ENCODE measurements around the gene ECHS1. TPM values are rescaled to one million over a fixed set of nuclear protein-coding genes. Genes with fewer than 3 reads are reported as not detected.

The ECHS1 gene
- total RNA-seq, 3 donors from 2014 or later, result 53.1 to 55.6 (median 53.9) TPM

GRCh38 chr10:133405272-133405671 lies 32.1 kb upstream of the ECHS1 start:
- Mint-ChIP-seq H3K4me3 (no peak overlapping the region), H3K4me1 (ENCODE audit: low read depth) (peaks cover 55% of the 10 kb centered on the region)
- ATAC-seq, result no peak

GRCh38 chr10:133403784-133404183 lies 30.6 kb upstream of the ECHS1 start:
- Mint-ChIP-seq H3K36me3 (ENCODE audit: insufficient read depth) (peaks cover 58% of the 10 kb centered on the region), H3K9me3 (no peaks in the 10 kb centered on the region), H3K27me3 (ENCODE audit: low read depth) (no peaks in the 10 kb centered on the region), H3K4me3 (no peak overlapping the region), H3K4me1 (ENCODE audit: low read depth) (peaks cover 51% of the 10 kb centered on the region)
- no peak for DNase-seq
- no peak for ATAC-seq

More at GRCh38 chr10:133405272-133405671, 32.1 kb upstream of the ECHS1 start:
- peaks cover 65% of the 10 kb centered on the region for H3K36me3 Mint-ChIP-seq (ENCODE audit: insufficient read depth)
- DNase-seq, result no peak
- H3K27me3 Mint-ChIP-seq (ENCODE audit: low read depth), result no peaks in the 10 kb centered on the region
- H3K9me3 Mint-ChIP-seq, result no peaks in the 10 kb centered on the region

DNA sequence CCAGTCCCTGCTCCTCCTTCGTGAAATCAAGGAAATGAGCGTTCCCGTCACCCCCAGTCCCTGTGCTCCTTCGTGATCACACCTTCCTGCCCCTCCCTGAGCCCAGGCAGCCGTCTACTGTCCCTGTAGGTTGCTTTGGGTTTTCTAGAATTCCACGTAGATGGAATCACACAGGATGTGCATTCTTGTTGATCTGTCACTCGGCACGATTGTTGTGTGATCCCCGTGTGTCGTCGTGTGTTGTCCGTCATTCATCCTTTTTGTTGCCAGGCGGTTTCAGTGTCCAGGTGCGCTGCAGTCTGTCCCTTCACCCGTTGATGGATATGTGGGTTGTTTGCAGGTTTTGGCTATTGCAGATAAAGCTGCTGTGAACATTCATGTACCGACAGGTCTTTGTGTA lies 30.2 kb upstream of the ECHS1 start:
- no peak for DNase-seq
- H3K9me3 Mint-ChIP-seq, result no peaks in the 10 kb centered on the region
- H3K27me3 Mint-ChIP-seq (ENCODE audit: low read depth), result no peaks in the 10 kb centered on the region
- H3K36me3 Mint-ChIP-seq (ENCODE audit: insufficient read depth), result peaks cover 56% of the 10 kb centered on the region
- H3K4me3 Mint-ChIP-seq, result no peak overlapping the region
- no peak for ATAC-seq
- H3K4me1 Mint-ChIP-seq (ENCODE audit: low read depth), result peaks cover 48% of the 10 kb centered on the region

- no peak for ATAC-seq
- no peaks in the 10 kb centered on the region for H3K27me3 Mint-ChIP-seq (ENCODE audit: low read depth)
- no peak for DNase-seq
- H3K4me1 Mint-ChIP-seq (ENCODE audit: low read depth), result peaks cover 46% of the 10 kb centered on the region
- no peaks in the 10 kb centered on the region for H3K9me3 Mint-ChIP-seq
- peaks cover 53% of the 10 kb centered on the region for H3K36me3 Mint-ChIP-seq (ENCODE audit: insufficient read depth)
- no peak overlapping the region for H3K4me3 Mint-ChIP-seq
Measured at GRCh38 chr10:133401981-133402725, 29.0 kb upstream of the ECHS1 start.

DNA sequence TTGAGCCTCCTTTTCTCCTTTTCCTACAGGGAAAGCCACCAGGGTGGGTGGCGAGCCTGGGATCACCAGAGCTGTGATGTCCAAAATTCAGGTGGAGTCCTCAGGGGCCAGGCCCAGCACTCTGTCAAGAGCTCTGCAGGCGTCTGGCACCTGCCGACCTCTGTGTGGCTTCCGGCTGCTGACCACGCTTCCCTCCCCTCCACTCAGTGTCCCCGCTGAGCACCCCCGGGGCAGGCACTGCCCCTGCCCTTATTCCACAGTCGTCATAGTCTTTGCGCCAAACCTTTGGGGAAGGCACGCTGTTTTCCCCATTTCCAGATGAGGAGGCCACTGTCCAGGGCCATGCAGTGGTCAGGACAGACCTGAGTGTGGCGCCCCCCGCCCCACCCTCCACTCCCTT lies 28.3 kb upstream of the ECHS1 start:
- Mint-ChIP-seq H3K27me3 (ENCODE audit: low read depth) (no peaks in the 10 kb centered on the region), H3K4me3 (no peak overlapping the region), H3K9me3 (no peaks in the 10 kb centered on the region), H3K4me1 (ENCODE audit: low read depth) (peaks cover 43% of the 10 kb centered on the region), H3K36me3 (ENCODE audit: insufficient read depth) (peaks cover 49% of the 10 kb centered on the region)
- DNase-seq (no peak), ATAC-seq (no peak)

DNA sequence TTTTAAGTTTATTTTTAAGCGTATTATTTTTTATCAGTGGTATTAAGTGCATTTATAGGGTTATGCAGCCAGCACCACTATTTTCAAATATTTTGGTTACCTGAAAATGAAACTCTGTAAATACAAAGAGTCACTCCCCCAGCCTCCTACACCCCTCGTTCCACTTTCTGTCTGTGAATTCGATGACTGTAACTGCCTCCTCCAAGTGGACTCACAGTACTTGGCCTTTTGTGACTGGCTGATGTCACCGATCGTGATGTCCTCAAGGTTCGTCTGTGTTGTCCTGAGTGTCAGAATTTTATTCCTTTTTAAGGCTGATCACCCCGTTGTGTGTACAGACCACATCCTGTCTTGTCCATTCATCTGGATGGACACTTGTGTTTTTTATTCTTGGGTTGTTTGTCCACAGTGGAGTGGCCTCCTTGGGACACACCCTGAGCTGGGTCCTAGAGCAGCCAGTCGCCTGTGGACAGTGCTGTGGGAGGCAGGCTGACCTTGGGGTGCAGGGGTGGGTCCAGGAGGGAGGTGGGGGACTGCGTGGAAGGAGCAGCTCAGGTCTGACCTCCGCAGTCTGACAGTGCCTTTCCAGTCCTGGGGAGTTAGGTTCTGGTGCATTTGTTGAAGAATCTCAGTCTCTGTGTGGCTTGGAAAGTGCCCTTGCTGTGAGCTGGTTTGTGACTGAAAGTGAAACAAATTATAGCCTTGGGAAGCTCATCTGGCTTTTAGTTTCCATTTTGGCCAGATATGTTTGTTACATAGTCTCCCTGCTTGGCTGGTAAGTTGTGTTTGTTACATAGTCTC lies 27.7 kb upstream of the ECHS1 start:
- Mint-ChIP-seq H3K4me1 (ENCODE audit: low read depth) (peaks cover 41% of the 10 kb centered on the region), H3K36me3 (ENCODE audit: insufficient read depth) (peaks cover 45% of the 10 kb centered on the region), H3K4me3 (no peak overlapping the region), H3K27me3 (ENCODE audit: low read depth) (no peaks in the 10 kb centered on the region), H3K9me3 (no peaks in the 10 kb centered on the region)
- ATAC-seq (peak; percentile 41 to 46), DNase-seq (no peak)

GRCh38 chr10:133399123-133399601 lies 26.0 kb upstream of the ECHS1 start:
- Mint-ChIP-seq H3K9me3 (no peaks in the 10 kb centered on the region), H3K27me3 (ENCODE audit: low read depth) (no peaks in the 10 kb centered on the region), H3K4me3 (no peak overlapping the region), H3K4me1 (ENCODE audit: low read depth) (peaks cover 41% of the 10 kb centered on the region), H3K36me3 (ENCODE audit: insufficient read depth) (peaks cover 35% of the 10 kb centered on the region)
- ATAC-seq, result no peak
- no peak for DNase-seq

- no peaks in the 10 kb centered on the region for H3K9me3 Mint-ChIP-seq
- DNase-seq, result no peak
- no peak for ATAC-seq
- H3K4me1 Mint-ChIP-seq (ENCODE audit: low read depth), result peaks cover 40% of the 10 kb centered on the region
- H3K4me3 Mint-ChIP-seq, result no peak overlapping the region
- H3K36me3 Mint-ChIP-seq (ENCODE audit: insufficient read depth), result peaks cover 29% of the 10 kb centered on the region
- H3K27me3 Mint-ChIP-seq (ENCODE audit: low read depth), result no peaks in the 10 kb centered on the region
Measured at GRCh38 chr10:133397938-133398337, 24.8 kb upstream of the ECHS1 start.

DNA sequence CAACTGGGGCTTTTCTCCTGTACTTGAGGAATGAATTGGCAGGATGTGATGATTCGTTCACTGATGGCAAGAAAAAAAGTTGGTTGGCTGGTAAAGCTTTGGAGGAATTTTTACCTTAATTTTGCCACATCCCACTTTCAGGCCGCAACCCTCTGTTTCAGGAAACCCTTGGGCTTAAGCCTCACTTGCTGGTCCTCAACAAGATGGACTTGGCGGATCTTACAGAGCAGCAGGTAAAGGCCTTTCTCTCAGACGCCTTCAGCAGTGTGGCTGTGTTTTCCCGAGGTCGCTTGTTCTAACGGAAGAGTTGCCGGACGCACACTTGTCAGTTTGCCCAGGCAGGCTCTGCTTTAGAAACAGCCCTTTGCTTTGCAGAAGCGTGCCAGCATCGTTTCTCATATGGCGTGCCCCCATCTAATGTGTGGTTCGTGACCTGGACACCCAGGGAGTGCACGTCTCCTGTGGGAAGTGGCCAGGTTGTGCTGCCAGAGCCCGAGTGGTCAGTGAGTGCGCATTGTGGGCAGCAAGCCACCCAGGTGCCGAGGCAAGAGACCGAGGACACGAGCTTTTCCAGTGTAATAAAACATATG lies 23.0 kb upstream of the ECHS1 start:
- Mint-ChIP-seq H3K4me1 (ENCODE audit: low read depth) (peaks cover 45% of the 10 kb centered on the region), H3K27me3 (ENCODE audit: low read depth) (no peaks in the 10 kb centered on the region), H3K36me3 (ENCODE audit: insufficient read depth) (peaks cover 18% of the 10 kb centered on the region), H3K9me3 (no peaks in the 10 kb centered on the region), H3K4me3 (peak overlapping the region; percentile 91)
- ATAC-seq (no peak), DNase-seq (no peak)

- Mint-ChIP-seq H3K4me3 (peak overlapping the region; percentile 91), H3K9me3 (no peaks in the 10 kb centered on the region), H3K27me3 (ENCODE audit: low read depth) (no peaks in the 10 kb centered on the region), H3K4me1 (ENCODE audit: low read depth) (peaks cover 49% of the 10 kb centered on the region), H3K36me3 (ENCODE audit: insufficient read depth) (peaks cover 16% of the 10 kb centered on the region)
- DNase-seq (no peak), ATAC-seq (no peak)
Measured at GRCh38 chr10:133394801-133395221, 21.7 kb upstream of the ECHS1 start.

DNA sequence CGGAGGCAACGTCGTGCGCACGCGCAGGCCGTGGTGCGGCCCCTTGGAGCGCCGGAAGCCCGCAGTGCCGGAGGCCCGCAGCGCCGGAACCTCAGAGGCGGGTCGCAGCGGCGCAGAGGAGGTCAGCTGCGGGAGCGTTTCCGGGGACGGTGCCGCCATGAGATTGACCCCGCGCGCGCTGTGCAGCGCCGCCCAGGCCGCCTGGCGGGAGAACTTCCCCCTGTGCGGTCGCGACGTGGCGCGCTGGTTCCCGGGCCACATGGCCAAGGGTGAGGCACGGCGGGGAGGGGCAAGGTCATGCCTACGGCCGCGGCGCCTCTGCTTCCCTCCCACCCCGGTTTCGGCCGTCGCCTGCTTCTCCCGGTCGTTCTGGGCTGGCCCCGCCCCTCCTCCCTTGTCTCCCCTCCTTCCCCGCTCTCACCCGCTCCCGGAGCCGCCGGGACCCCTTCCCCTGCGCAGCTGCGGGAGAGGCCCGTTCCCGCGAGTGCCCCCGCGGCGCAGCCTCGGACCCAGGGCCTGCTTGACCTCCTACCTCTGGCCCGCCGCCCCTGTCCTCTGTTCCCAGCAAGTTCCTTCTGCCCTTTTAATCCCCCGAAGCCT lies 21.0 kb upstream of the ECHS1 start, which contains the start of gene MTG1:
Gene MTG1, plus strand, starts transcription at position 94 of the 600 bp plus-strand sequence. Its CDS starts 64 bp downstream, at position 158.
- Mint-ChIP-seq H3K36me3 (ENCODE audit: insufficient read depth) (peaks cover 11% of the 10 kb centered on the region), H3K27me3 (ENCODE audit: low read depth) (no peaks in the 10 kb centered on the region), H3K4me1 (ENCODE audit: low read depth) (peaks cover 50% of the 10 kb centered on the region), H3K4me3 (peak within 1 kb of the TSS; percentile 91), H3K9me3 (no peaks in the 10 kb centered on the region)
- peak; percentile 93 for DNase-seq
- ATAC-seq, result peak; percentile 83 to 87

DNA sequence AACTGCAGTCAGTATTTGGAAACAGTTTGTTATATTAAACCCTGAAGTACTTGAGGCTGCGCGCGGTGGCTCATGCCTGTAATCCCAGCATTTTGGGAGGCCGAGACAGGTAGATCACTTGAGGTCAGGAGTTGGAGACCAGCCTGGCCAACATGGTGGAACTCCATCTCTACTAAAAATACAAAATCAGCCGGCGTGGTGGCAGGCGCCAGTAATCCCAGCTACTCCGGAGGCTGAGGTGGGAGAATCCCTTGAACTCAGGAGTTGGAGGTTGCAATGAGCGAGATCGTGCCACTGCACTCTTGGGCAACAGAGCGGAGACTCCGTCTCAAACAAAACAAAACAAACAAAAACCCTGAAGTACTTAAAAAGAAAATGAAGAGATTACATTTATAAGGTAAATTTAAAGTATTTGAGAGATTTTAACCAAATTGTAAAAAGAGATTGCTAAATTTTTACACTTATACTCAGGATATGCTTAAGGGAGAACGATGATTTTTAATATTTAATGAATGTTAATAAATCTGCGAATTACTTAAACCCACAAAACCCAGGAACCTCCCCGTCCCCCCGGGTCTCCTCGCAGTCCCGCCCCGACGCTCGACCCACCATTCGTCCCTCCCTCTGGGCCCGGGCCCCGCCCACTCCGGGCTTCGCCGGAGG lies 20.4 kb upstream of the ECHS1 start:
- DNase-seq (no peak), ATAC-seq (no peak)
- H3K36me3 Mint-ChIP-seq (ENCODE audit: insufficient read depth), result peaks cover 10% of the 10 kb centered on the region
- H3K4me1 Mint-ChIP-seq (ENCODE audit: low read depth), result peaks cover 56% of the 10 kb centered on the region
- no peaks in the 10 kb centered on the region for H3K27me3 Mint-ChIP-seq (ENCODE audit: low read depth)
- peak overlapping the region; percentile 91 for H3K4me3 Mint-ChIP-seq
- no peaks in the 10 kb centered on the region for H3K9me3 Mint-ChIP-seq

DNA sequence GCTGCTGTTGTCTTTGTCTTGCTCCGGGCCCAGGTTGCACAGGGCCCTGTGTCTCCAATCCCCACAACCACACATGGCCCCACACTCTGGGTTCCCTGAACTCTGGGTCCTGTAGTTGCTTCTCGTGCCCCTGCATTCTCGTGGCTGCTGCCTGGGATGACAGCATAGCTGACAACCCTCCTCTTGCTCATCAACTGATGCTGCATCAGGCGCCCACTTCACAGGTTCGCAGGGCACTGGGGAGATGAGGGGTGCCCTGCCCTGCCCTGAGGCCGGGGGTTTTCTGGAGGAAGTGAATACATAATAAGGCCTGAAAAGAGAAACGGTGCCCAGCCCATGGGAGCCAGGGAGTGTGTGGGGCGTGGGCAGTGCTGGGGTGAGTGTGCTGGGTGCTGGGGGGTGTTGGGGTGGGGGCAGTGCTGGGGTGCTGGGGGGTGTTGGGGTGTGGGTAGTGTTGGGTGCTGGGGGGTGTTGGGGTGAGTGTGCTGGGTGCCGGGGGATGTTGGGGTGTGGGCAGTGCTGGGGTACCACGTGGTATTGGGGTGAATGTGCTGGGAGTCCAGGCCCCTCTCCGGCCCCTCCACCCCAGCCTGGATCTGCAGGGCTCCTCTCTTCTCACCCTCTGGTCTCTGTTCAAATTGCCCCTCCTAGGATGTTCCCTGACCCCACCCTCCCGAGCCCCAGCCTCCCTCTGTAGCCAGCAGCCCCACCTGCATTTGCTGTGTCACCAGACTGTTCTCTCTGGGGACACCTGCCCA lies 18.8 kb upstream of the ECHS1 start:
- H3K4me3 Mint-ChIP-seq, result peak overlapping the region; percentile 21
- ATAC-seq (no peak), DNase-seq (no peak)
- H3K9me3 Mint-ChIP-seq, result no peaks in the 10 kb centered on the region
- peaks cover 57% of the 10 kb centered on the region for H3K4me1 Mint-ChIP-seq (ENCODE audit: low read depth)
- no peaks in the 10 kb centered on the region for H3K27me3 Mint-ChIP-seq (ENCODE audit: low read depth)
- H3K36me3 Mint-ChIP-seq (ENCODE audit: insufficient read depth), result peaks cover 3% of the 10 kb centered on the region
